HCT116 (cell line): ENCODE measurements around the gene PTPN20.

Experiments
- CTCF ChIP-seq, 3 experiments: fragments of 200-600 bp in 1 of 3; sonication (generic) in 1 of 3; IDR thresholded peaks in 2 of 3; conservative IDR thresholded peaks in 1 of 3; 2 replicates each; pipeline ENCODE4 v1.5.1; 2012 to 2017; ENCODE audit warnings: low read depth in 2 of 3, low read length in 2 of 3, antibody characterized with exemption in 1 of 3, borderline replicate concordance in 1 of 3, control low read depth in 1 of 3, mild to moderate bottlenecking in 1 of 3, mixed read lengths in 1 of 3, mixed run types in 1 of 3, moderate library complexity in 1 of 3; ENCODE audit not compliant: insufficient read depth in 1 of 3
- EGR1 ChIP-seq: IDR thresholded peaks from 2 replicates; pipeline ENCODE4 v1.6.1; 2012; ENCODE audit warnings: low read depth
- SP1 ChIP-seq: IDR thresholded peaks from 2 replicates; pipeline ENCODE4 v1.6.1; 2012; ENCODE audit warnings: low read depth

GRCh38 chr10:47019155-47020145, 108.2 kb downstream of the PTPN20 start:
- TF ChIP-seq CTCF (IDR thresholded peaks at IDR 0.05 in 2 of 3, conservative IDR thresholded peaks at IDR 0.05 in 1 of 3; ENCODE audit: borderline replicate concordance in 1 of 3, insufficient read depth in 1 of 3, low read depth in 2 of 3, low read length in 2 of 3) (no peak), EGR1 (no peak), SP1 (no peak)
